CD4-positive, alpha-beta T cell treated with Interferon gamma for 1 hour (primary cell): ENCODE results near the gene STAC3.

Experiments
- DNase-seq: peaks from one replicate; pipeline ENCODE4 v3.0.0-alpha.2; 2020

The STAC3 gene

GRCh38 chr12:57210461-57210860 is 40.5 kb downstream of the STAC3 start:
- DNase-seq, result no peak

- DNase-seq, result no peak
Observed at GRCh38 chr12:57209916-57210315, 41.1 kb downstream of the STAC3 start.

- no peak for DNase-seq
Observed at GRCh38 chr12:57208631-57209282, 42.2 kb downstream of the STAC3 start.

GRCh38 chr12:57207731-57208630 is 43.0 kb downstream of the STAC3 start:
- no peak for DNase-seq

- DNase-seq, result no peak
Observed at GRCh38 chr12:57205931-57206330, 45.1 kb downstream of the STAC3 start.

DNA sequence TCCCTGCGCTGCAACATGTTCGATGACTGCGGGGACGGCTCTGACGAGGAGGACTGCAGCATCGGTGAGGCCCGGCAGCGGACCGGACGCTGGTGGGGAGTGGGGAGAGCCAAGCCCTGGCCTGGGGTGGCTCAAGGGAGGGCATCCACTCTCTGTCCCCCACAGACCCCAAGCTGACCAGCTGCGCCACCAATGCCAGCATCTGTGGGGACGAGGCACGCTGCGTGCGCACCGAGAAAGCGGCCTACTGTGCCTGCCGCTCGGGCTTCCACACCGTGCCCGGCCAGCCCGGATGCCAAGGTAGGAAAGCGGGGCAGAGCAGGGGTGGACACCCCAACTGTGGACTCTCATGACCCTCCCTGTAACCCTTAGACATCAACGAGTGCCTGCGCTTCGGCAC is 45.8 kb downstream of the STAC3 start:
- DNase-seq, result no peak

DNA sequence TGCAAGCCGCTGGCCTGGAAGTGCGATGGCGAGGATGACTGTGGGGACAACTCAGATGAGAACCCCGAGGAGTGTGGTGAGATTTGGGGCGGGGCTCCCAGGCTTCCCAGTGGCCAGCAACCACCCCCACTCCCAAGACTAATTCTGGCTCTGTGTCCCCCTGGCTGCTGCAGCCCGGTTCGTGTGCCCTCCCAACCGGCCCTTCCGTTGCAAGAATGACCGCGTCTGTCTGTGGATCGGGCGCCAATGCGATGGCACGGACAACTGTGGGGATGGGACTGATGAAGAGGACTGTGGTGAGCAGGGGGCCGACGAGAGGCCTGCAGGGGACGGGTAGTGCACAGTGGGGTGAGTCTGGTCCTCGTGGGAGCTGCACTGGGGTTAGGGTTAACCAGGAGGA is 46.5 kb downstream of the STAC3 start:
- DNase-seq, result no peak

DNA sequence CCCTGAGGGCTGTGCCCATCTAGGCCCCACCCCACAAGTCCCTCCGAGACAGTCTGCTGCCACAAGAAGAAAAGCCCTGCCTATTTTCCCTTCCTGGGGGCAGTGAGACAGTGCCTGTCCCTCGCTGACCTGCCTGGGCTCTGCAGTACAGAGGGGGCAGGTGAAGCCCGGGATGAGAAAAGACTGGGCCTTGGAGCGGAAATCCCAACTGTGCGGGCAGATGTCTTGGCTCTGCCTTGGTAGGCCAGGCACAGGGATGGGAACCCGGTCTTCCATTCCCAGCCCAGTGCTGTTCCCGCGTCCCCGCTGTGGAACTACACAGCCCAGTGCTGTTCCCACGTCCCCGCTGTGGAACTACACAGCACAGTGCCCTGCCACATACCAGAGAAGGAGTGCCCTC is 47.2 kb downstream of the STAC3 start:
- DNase-seq, result no peak

DNA sequence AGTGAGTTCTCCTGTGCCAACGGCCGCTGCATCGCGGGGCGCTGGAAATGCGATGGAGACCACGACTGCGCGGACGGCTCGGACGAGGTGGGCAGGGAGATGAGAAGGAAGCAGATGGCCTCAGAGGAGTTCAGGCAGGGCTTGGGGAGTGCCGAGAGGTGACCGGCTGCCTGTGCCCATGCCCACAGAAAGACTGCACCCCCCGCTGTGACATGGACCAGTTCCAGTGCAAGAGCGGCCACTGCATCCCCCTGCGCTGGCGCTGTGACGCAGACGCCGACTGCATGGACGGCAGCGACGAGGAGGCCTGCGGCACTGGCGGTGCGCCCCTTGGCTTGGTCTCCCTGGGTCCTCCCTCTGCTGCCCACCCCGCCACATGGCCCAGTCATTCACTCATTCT is 47.8 kb downstream of the STAC3 start:
- no peak for DNase-seq

- DNase-seq, result no peak
Observed at GRCh38 chr12:57202321-57202720, 48.7 kb downstream of the STAC3 start.

DNA sequence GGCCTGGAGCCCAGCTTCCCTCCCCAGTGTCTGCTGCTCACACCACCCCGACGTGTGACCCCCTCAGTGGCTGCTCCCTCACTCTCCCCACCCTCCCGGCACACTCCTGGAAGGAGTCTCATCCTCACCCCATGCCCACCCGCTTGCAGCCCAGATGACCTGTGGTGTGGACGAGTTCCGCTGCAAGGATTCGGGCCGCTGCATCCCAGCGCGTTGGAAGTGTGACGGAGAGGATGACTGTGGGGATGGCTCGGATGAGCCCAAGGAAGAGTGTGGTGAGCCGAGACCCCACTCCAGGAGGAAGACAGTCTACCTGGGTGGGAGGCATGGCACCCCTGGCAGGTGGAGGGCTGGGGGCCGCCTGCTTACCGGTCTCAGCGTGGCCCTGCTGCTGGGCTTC is 49.4 kb downstream of the STAC3 start:
- DNase-seq, result no peak

DNA sequence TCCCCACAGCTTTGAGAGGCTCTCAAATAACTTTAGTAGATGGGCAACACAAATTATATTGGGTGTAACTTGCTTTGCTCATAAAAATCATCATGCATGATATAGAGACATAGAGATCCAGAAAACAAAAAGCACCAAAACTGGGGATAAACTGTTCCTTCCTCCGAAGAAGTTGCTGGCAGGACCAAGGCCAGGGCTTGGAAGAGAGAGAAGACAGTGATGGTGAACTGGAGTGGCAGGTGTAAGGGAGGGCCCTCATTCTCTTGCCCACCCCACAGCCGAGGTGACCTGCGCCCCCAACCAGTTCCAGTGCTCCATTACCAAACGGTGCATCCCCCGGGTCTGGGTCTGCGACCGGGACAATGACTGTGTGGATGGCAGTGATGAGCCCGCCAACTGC is 49.8 kb downstream of the STAC3 start:
- DNase-seq, result no peak

DNA sequence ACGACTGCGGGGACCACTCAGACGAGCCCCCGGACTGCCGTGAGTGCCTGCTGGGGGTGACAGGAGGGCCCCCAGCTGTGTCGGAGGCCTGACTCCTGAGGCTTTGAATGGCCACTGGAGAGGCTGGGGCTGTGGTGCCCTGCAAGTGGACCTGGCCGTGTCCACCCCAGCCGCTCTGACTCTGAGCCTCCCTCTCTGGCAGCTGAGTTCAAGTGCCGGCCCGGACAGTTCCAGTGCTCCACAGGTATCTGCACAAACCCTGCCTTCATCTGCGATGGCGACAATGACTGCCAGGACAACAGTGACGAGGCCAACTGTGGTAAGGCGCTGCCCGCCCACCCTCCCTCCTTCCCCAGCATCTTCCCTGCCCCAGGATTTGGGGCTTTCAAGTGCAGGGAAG is 50.5 kb downstream of the STAC3 start:
- DNase-seq, result no peak

- no peak for DNase-seq
Observed at GRCh38 chr12:57199191-57199590, 51.8 kb downstream of the STAC3 start.

GRCh38 chr12:57198329-57198728 is 52.7 kb downstream of the STAC3 start:
- no peak for DNase-seq

- DNase-seq, result no peak
Observed at GRCh38 chr12:57196956-57197355, 54.0 kb downstream of the STAC3 start.

GRCh38 chr12:57196439-57196838 is 54.5 kb downstream of the STAC3 start:
- no peak for DNase-seq

DNA sequence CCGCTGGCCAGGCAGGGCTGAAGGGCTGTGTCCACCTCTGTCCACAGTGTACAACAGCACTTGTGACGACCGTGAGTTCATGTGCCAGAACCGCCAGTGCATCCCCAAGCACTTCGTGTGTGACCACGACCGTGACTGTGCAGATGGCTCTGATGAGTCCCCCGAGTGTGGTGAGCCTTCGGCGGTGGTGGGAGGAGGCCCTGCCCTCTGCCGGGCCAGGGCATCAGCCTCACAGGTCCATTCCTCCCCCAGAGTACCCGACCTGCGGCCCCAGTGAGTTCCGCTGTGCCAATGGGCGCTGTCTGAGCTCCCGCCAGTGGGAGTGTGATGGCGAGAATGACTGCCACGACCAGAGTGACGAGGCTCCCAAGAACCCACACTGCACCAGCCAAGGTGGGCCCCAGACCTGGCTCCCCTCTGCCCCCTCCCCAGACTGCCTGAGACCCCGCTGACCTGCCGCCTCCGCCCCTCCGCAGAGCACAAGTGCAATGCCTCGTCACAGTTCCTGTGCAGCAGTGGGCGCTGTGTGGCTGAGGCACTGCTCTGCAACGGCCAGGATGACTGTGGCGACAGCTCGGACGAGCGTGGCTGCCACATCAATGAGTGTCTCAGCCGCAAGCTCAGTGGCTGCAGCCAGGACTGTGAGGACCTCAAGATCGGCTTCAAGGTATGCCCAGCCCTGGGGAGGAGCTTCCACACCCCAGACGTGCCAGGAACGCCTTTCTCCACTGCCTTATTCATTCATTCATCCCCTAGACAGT is 55.2 kb downstream of the STAC3 start:
- DNase-seq, result no peak

- no peak for DNase-seq
Observed at GRCh38 chr12:57195186-57195585, 55.8 kb downstream of the STAC3 start.

- DNase-seq, result no peak
Observed at GRCh38 chr12:57194253-57194652, 56.7 kb downstream of the STAC3 start.

DNA sequence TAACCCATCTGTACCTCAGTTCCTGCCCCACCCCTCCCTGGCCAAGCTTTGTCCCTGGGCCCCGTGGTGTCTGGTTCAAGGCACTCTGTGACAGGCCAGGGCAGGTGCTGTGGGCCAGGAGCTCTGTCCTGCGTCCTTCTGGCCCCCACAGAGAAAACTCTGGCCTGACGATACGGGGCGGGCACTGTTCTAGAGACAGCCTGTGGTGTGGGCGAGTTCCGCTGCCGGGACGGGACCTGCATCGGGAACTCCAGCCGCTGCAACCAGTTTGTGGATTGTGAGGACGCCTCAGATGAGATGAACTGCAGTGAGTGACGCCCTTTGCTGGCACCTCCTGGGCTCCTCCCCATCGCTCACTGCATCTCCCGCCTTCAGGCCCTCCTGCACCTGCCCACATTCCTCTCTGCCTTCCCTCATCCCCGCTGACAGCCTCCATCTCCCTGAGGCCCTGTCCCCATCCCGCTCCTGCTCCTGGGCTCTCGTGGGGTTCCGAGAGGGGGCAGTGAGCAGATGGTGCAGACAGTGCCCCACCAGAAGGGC is 57.2 kb downstream of the STAC3 start:
- no peak for DNase-seq
